ENCODE data around the gene ACAD10. TPM values are rescaled to one million over a fixed set of nuclear protein-coding genes. Genes with fewer than 3 reads are reported as not detected.

The ACAD10 gene
- total and polyA plus RNA-seq, 2 donors = 16.4 to 27.5 TPM

- peaks cover 1% of the 10 kb centered on the region for H3K4me1 ChIP-seq (ENCODE audit: insufficient read depth)
- no peak overlapping the region for H3K27ac ChIP-seq (ENCODE audit: low read depth)
- no peak overlapping the region for H3K4me3 ChIP-seq (ENCODE audit: low read depth, low read length)
- no peak for DNase-seq (ENCODE audit: extremely low spot score)
- peaks cover 2% of the 10 kb centered on the region for H3K36me3 ChIP-seq (ENCODE audit: insufficient read depth)
- 95% methylated on average over 2 of the region's 2 CpGs for WGBS
Observed at GRCh38 chr12:111781085-111781658, 95.3 kb downstream of the ACAD10 start.

- no peak for DNase-seq (ENCODE audit: extremely low spot score)
- Histone ChIP-seq H3K36me3 (ENCODE audit: insufficient read depth) (peaks cover 2% of the 10 kb centered on the region), H3K4me3 (ENCODE audit: low read depth, low read length) (no peak overlapping the region), H3K4me1 (ENCODE audit: insufficient read depth) (no peaks in the 10 kb centered on the region), H3K27ac (ENCODE audit: low read depth) (no peak overlapping the region)
- 94% methylated on average over 17 of the region's 17 CpGs for WGBS
Observed at GRCh38 chr12:111783046-111783445, 97.2 kb downstream of the ACAD10 start.

- Histone ChIP-seq H3K36me3 (ENCODE audit: insufficient read depth) (peaks cover 2% of the 10 kb centered on the region), H3K27ac (ENCODE audit: low read depth) (no peak overlapping the region), H3K4me3 (ENCODE audit: low read depth, low read length) (no peak overlapping the region), H3K4me1 (ENCODE audit: insufficient read depth) (no peaks in the 10 kb centered on the region)
- DNase-seq (ENCODE audit: extremely low spot score) = no peak
- WGBS = 95% methylated on average over 4 of the region's 4 CpGs
Observed at GRCh38 chr12:111784953-111785352, 99.1 kb downstream of the ACAD10 start.

- H3K4me3 ChIP-seq (ENCODE audit: low read depth, low read length) = no peak overlapping the region
- DNase-seq (ENCODE audit: extremely low spot score) = no peak
- peaks cover 2% of the 10 kb centered on the region for H3K36me3 ChIP-seq (ENCODE audit: insufficient read depth)
- 86% methylated on average over 2 of the region's 2 CpGs for WGBS
- H3K27ac ChIP-seq (ENCODE audit: low read depth) = no peak overlapping the region
- H3K4me1 ChIP-seq (ENCODE audit: insufficient read depth) = no peaks in the 10 kb centered on the region
Observed at GRCh38 chr12:111785651-111786050, 99.8 kb downstream of the ACAD10 start.

GRCh38 chr12:111788178-111788654 lies 102.4 kb downstream of the ACAD10 start:
- no peak for DNase-seq (ENCODE audit: extremely low spot score)

GRCh38 chr12:111789779-111790178 lies 103.9 kb downstream of the ACAD10 start:
- Histone ChIP-seq H3K4me1 (ENCODE audit: insufficient read depth) (no peaks in the 10 kb centered on the region), H3K4me3 (ENCODE audit: low read depth, low read length) (no peak overlapping the region), H3K27ac (ENCODE audit: low read depth) (no peak overlapping the region), H3K36me3 (ENCODE audit: insufficient read depth) (no peaks in the 10 kb centered on the region)
- no peak for DNase-seq (ENCODE audit: extremely low spot score)
- WGBS = 87% methylated on average over 11 of the region's 11 CpGs

More at GRCh38 chr12:111788178-111788654, 102.4 kb downstream of the ACAD10 start:
- WGBS = 52% methylated on average over 8 of the region's 8 CpGs
- Histone ChIP-seq H3K4me1 (ENCODE audit: insufficient read depth) (no peaks in the 10 kb centered on the region), H3K4me3 (ENCODE audit: low read depth, low read length) (no peak overlapping the region), H3K36me3 (ENCODE audit: insufficient read depth) (peaks cover under 1% of the 10 kb centered on the region), H3K27ac (ENCODE audit: low read depth) (no peak overlapping the region)

GRCh38 chr12:111791507-111791906 lies 105.7 kb downstream of the ACAD10 start:
- DNase-seq (ENCODE audit: extremely low spot score) = no peak
- 90% methylated on average over 8 of the region's 8 CpGs for WGBS

GRCh38 chr12:111792155-111792855 lies 106.5 kb downstream of the ACAD10 start:
- no peaks in the 10 kb centered on the region for H3K4me1 ChIP-seq (ENCODE audit: insufficient read depth)
- no peak for DNase-seq (ENCODE audit: extremely low spot score)
- 86% methylated on average over 27 of the region's 27 CpGs for WGBS
- no peak overlapping the region for H3K27ac ChIP-seq (ENCODE audit: low read depth)
- no peaks in the 10 kb centered on the region for H3K36me3 ChIP-seq (ENCODE audit: insufficient read depth)
- H3K4me3 ChIP-seq (ENCODE audit: low read depth, low read length) = no peak overlapping the region

More at GRCh38 chr12:111791507-111791906, 105.7 kb downstream of the ACAD10 start:
- H3K4me1 ChIP-seq (ENCODE audit: insufficient read depth) = no peaks in the 10 kb centered on the region
- no peaks in the 10 kb centered on the region for H3K36me3 ChIP-seq (ENCODE audit: insufficient read depth)
- H3K4me3 ChIP-seq (ENCODE audit: low read depth, low read length) = no peak overlapping the region
- H3K27ac ChIP-seq (ENCODE audit: low read depth) = no peak overlapping the region

- WGBS = 85% methylated on average over 3 of the region's 3 CpGs
- Histone ChIP-seq H3K36me3 (ENCODE audit: insufficient read depth) (no peaks in the 10 kb centered on the region), H3K27ac (ENCODE audit: low read depth) (no peak overlapping the region), H3K4me3 (ENCODE audit: low read depth, low read length) (no peak overlapping the region), H3K4me1 (ENCODE audit: insufficient read depth) (no peaks in the 10 kb centered on the region)
- DNase-seq (ENCODE audit: extremely low spot score) = no peak
Observed at GRCh38 chr12:111792856-111793235, 107.0 kb downstream of the ACAD10 start.

GRCh38 chr12:111798182-111798581 lies 112.3 kb downstream of the ACAD10 start:
- WGBS = 86% methylated on average over 4 of the region's 4 CpGs
- Histone ChIP-seq H3K4me3 (ENCODE audit: low read depth, low read length) (no peak overlapping the region), H3K36me3 (ENCODE audit: insufficient read depth) (no peaks in the 10 kb centered on the region), H3K27ac (ENCODE audit: low read depth) (no peak overlapping the region), H3K4me1 (ENCODE audit: insufficient read depth) (no peaks in the 10 kb centered on the region)
- no peak for DNase-seq (ENCODE audit: extremely low spot score)

- 93% methylated on average over 9 of the region's 9 CpGs for WGBS
- Histone ChIP-seq H3K4me1 (ENCODE audit: insufficient read depth) (no peaks in the 10 kb centered on the region), H3K36me3 (ENCODE audit: insufficient read depth) (peaks cover 2% of the 10 kb centered on the region), H3K27ac (ENCODE audit: low read depth) (no peak overlapping the region), H3K4me3 (ENCODE audit: low read depth, low read length) (no peak overlapping the region)
- DNase-seq (ENCODE audit: extremely low spot score) = no peak
Observed at GRCh38 chr12:111799758-111800157, 113.9 kb downstream of the ACAD10 start.

- Histone ChIP-seq H3K27ac (ENCODE audit: low read depth) (no peak overlapping the region), H3K4me3 (ENCODE audit: low read depth, low read length) (no peak overlapping the region), H3K36me3 (ENCODE audit: insufficient read depth) (peaks cover 2% of the 10 kb centered on the region), H3K4me1 (ENCODE audit: insufficient read depth) (no peaks in the 10 kb centered on the region)
- no peak for DNase-seq (ENCODE audit: extremely low spot score)
- 92% methylated on average over 6 of the region's 6 CpGs for WGBS
Observed at GRCh38 chr12:111803038-111803626, 117.3 kb downstream of the ACAD10 start.

GRCh38 chr12:111803851-111804250 lies 118.0 kb downstream of the ACAD10 start:
- no peak for DNase-seq (ENCODE audit: extremely low spot score)
- H3K36me3 ChIP-seq (ENCODE audit: insufficient read depth) = peaks cover 2% of the 10 kb centered on the region
- WGBS = 98% methylated on average over 8 of the region's 8 CpGs

GRCh38 chr12:111806304-111806703 lies 120.5 kb downstream of the ACAD10 start:
- DNase-seq (ENCODE audit: extremely low spot score) = no peak
- Histone ChIP-seq H3K27ac (ENCODE audit: low read depth) (no peak overlapping the region), H3K4me1 (ENCODE audit: insufficient read depth) (no peaks in the 10 kb centered on the region), H3K36me3 (ENCODE audit: insufficient read depth) (peaks cover 2% of the 10 kb centered on the region), H3K4me3 (ENCODE audit: low read depth, low read length) (no peak overlapping the region)
- 90% methylated on average over 4 of the region's 4 CpGs for WGBS

More at GRCh38 chr12:111803851-111804250, 118.0 kb downstream of the ACAD10 start:
- no peak overlapping the region for H3K4me3 ChIP-seq (ENCODE audit: low read depth, low read length)
- H3K27ac ChIP-seq (ENCODE audit: low read depth) = no peak overlapping the region
- H3K4me1 ChIP-seq (ENCODE audit: insufficient read depth) = no peaks in the 10 kb centered on the region
